HEK293 (cell line): ENCODE measurements around the gene SLC35B4.

ENCODE experiments used
- CTCF ChIA-PET: fragments of 350-600 bp; formaldehyde crosslinking; extraction: SDS; loops from one replicate; lab custom pipeline; 2021; ENCODE audit warnings: antibody characterized with exemption; lab: Yijun Ruan, JAX
- POLR2A ChIA-PET: fragments of 300-600 bp; formaldehyde crosslinking; extraction: SDS; loops from one replicate; lab custom pipeline; 2020; ENCODE audit warnings: antibody characterized with exemption, inconsistent platforms; lab: Yijun Ruan, JAX
- H3K27ac ChIP-seq: fragments of 200-500 bp; sonication (Bioruptor generic); 2 replicates; pipeline ENCODE4 v1.5.1; 2014; ENCODE audit warnings: low read depth, low read length, control low read depth, inconsistent platforms; ENCODE audit errors: extremely low read depth
- H3K36me3 ChIP-seq, 2 experiments: fragments of 200-500 bp in 1 of 2; sonication (Bioruptor generic) in 1 of 2; 1 replicate in 1 of 2; 2 replicates in 1 of 2; pipeline ENCODE4 v1.5.1; 2014 to 2017; ENCODE audit warnings: inconsistent platforms in 2 of 2, low read length in 2 of 2; ENCODE audit not compliant: control insufficient read depth in 2 of 2, insufficient read depth in 1 of 2
- H3K4me1 ChIP-seq: fragments of 200-500 bp; sonication (Bioruptor generic); 2 replicates; pipeline ENCODE4 v1.5.1; 2014; ENCODE audit warnings: mild to moderate bottlenecking, low read length, inconsistent platforms; ENCODE audit not compliant: control insufficient read depth, insufficient read depth
- H3K4me3 ChIP-seq: 2 replicates; pipeline ENCODE4 v1.5.1; 2011; ENCODE audit warnings: low read depth, mild to moderate bottlenecking, control low read depth, low read length, moderate library complexity
- H3K9me3 ChIP-seq: fragments of 200-500 bp; sonication (Bioruptor generic); 2 replicates; pipeline ENCODE4 v1.5.1; 2014; ENCODE audit warnings: low read depth, low read length, inconsistent platforms; ENCODE audit not compliant: control insufficient read depth, insufficient read depth
- BCL11A ChIP-seq: fragments of 450-650 bp; formaldehyde crosslinking; IDR thresholded peaks from 2 replicates; pipeline ENCODE4 v1.5.1; 2016; ENCODE audit warnings: low read depth, missing biosample characterization, missing genetic modification characterization
- GLIS1 ChIP-seq: fragments of 450-650 bp; formaldehyde crosslinking; IDR thresholded peaks from 2 replicates; pipeline ENCODE4 v1.5.1; 2016; ENCODE audit warnings: missing biosample characterization, missing genetic modification characterization
- KLF16 ChIP-seq: fragments of 450-650 bp; formaldehyde crosslinking; IDR thresholded peaks from 2 replicates; pipeline ENCODE4 v1.5.1; 2017; ENCODE audit warnings: missing biosample characterization, missing genetic modification characterization
- PATZ1 ChIP-seq: fragments of 450-650 bp; formaldehyde crosslinking; IDR thresholded peaks from 2 replicates; pipeline ENCODE4 v1.5.1; 2016; ENCODE audit warnings: missing biosample characterization, missing genetic modification characterization
- PRDM1 ChIP-seq: fragments of 450-650 bp; formaldehyde crosslinking; IDR thresholded peaks from 2 replicates; pipeline ENCODE4; 2016; ENCODE audit warnings: missing biosample characterization, missing genetic modification characterization
- YY2 ChIP-seq: fragments of 450-650 bp; formaldehyde crosslinking; IDR thresholded peaks from 2 replicates; pipeline ENCODE4 v1.5.1; 2016; ENCODE audit warnings: missing biosample characterization, missing genetic modification characterization
- ZBTB10 ChIP-seq: fragments of 450-650 bp; formaldehyde crosslinking; IDR thresholded peaks from 2 replicates; pipeline ENCODE4 v1.5.1; 2016; ENCODE audit warnings: missing biosample characterization, missing genetic modification characterization
- ZBTB21 ChIP-seq: fragments of 450-650 bp; formaldehyde crosslinking; IDR thresholded peaks from 2 replicates; pipeline ENCODE4 v1.5.1; 2017; ENCODE audit warnings: missing biosample characterization, missing genetic modification characterization
- ZEB2 ChIP-seq: fragments of 450-650 bp; formaldehyde crosslinking; IDR thresholded peaks from 2 replicates; pipeline ENCODE4 v1.5.1; 2016; ENCODE audit warnings: missing biosample characterization, missing genetic modification characterization
- ZNF10 ChIP-seq: fragments of 450-650 bp; formaldehyde crosslinking; IDR thresholded peaks from 2 replicates; pipeline ENCODE4 v1.5.1; 2017; ENCODE audit warnings: missing biosample characterization, missing genetic modification characterization
- ZNF169 ChIP-seq: fragments of 450-650 bp; formaldehyde crosslinking; IDR thresholded peaks from 2 replicates; pipeline ENCODE4 v1.5.1; 2016; ENCODE audit warnings: missing biosample characterization, missing genetic modification characterization
- ZNF324 ChIP-seq: fragments of 450-650 bp; formaldehyde crosslinking; IDR thresholded peaks from 2 replicates; pipeline ENCODE4 v1.5.1; 2016; ENCODE audit warnings: missing biosample characterization, missing genetic modification characterization
- ZNF521 ChIP-seq: fragments of 450-650 bp; formaldehyde crosslinking; IDR thresholded peaks from 2 replicates; pipeline ENCODE4 v1.5.1; 2017; ENCODE audit warnings: missing biosample characterization, mild to moderate bottlenecking, missing genetic modification characterization
- ZNF548 ChIP-seq: fragments of 450-650 bp; formaldehyde crosslinking; IDR thresholded peaks from 2 replicates; pipeline ENCODE4 v1.5.1; 2016; ENCODE audit warnings: missing biosample characterization, missing genetic modification characterization
- ZNF555 ChIP-seq: fragments of 450-650 bp; formaldehyde crosslinking; conservative IDR thresholded peaks from 2 replicates; pipeline ENCODE4 v1.5.1; 2017; ENCODE audit warnings: missing biosample characterization, mild to moderate bottlenecking, missing genetic modification characterization, inconsistent platforms
- ZNF660 ChIP-seq: fragments of 450-650 bp; IDR thresholded peaks from 2 replicates; pipeline ENCODE4 v1.5.1; 2018; ENCODE audit warnings: missing biosample characterization, mild to moderate bottlenecking, missing genetic modification characterization
- ZNF791 ChIP-seq: fragments of 450-650 bp; formaldehyde crosslinking; IDR thresholded peaks from 2 replicates; pipeline ENCODE4 v1.5.1; 2016; ENCODE audit warnings: missing biosample characterization, missing genetic modification characterization
- ZNF837 ChIP-seq: fragments of 450-650 bp; formaldehyde crosslinking; IDR thresholded peaks from 2 replicates; pipeline ENCODE4 v1.5.1; 2016; ENCODE audit warnings: missing biosample characterization, missing genetic modification characterization
- ZSCAN16 ChIP-seq: fragments of 450-650 bp; formaldehyde crosslinking; IDR thresholded peaks from 2 replicates; pipeline ENCODE4 v1.5.1; 2016; ENCODE audit warnings: missing biosample characterization, missing genetic modification characterization
- ZSCAN4 ChIP-seq: fragments of 450-650 bp; formaldehyde crosslinking; IDR thresholded peaks from 2 replicates; pipeline ENCODE4 v1.5.1; 2017; ENCODE audit warnings: missing biosample characterization, missing genetic modification characterization

The SLC35B4 gene

GRCh38 chr7:134333943-134334342 lies 17.2 kb upstream of the SLC35B4 start:
- Histone ChIP-seq H3K4me3 (no peak overlapping the region), H3K4me1 (no peaks in the 10 kb centered on the region), H3K9me3 (no peaks in the 10 kb centered on the region), H3K27ac (no peak overlapping the region)
- POLR2A ChIA-PET: no interaction called here
- no peak for TF ChIP-seq ZBTB21 (tag by site-specific recombination)
- no peak for TF ChIP-seq ZNF324 (tag by site-specific recombination)
- TF ChIP-seq ZNF548 (tag by site-specific recombination): no peak
- TF ChIP-seq PATZ1: no peak
- no peak for TF ChIP-seq ZNF660 (tag by site-specific recombination)
- no peak for TF ChIP-seq ZNF10 (tag by site-specific recombination)
- no peak for TF ChIP-seq ZNF791 (tag by site-specific recombination)
- TF ChIP-seq GLIS1 (tag by site-specific recombination): no peak
- no peak for TF ChIP-seq ZEB2 (tag by site-specific recombination)
- TF ChIP-seq YY2: no peak
- no peak for TF ChIP-seq ZNF521
- TF ChIP-seq ZBTB10 (tag by site-specific recombination): no peak
- TF ChIP-seq, all 188 proteins: peak for 0
- no peaks in the 10 kb centered on the region for H3K36me3 ChIP-seq
- CTCF ChIA-PET: no interaction called here

GRCh38 chr7:134332892-134333291 lies 16.2 kb upstream of the SLC35B4 start:
- POLR2A ChIA-PET: no interaction called here
- CTCF ChIA-PET: no interaction called here
- TF ChIP-seq ZSCAN4 (no peak), BCL11A (tag by site-specific recombination) (no peak), ZSCAN16 (tag by site-specific recombination) (no peak), KLF16 (no peak), PRDM1 (tag by site-specific recombination) (no peak), ZNF837 (tag by site-specific recombination) (no peak), ZNF791 (tag by site-specific recombination) (no peak), ZNF555 (tag by site-specific recombination) (no peak), ZNF169 (no peak), ZEB2 (tag by site-specific recombination) (no peak), ZBTB10 (tag by site-specific recombination) (no peak)
- Histone ChIP-seq H3K9me3 (no peaks in the 10 kb centered on the region), H3K4me1 (no peaks in the 10 kb centered on the region), H3K27ac (no peak overlapping the region), H3K4me3 (no peak overlapping the region), H3K36me3 (no peaks in the 10 kb centered on the region)
